HepG2 (cell line): ENCODE measurements around the gene ZFAND2B. TPM values are rescaled to one million over a fixed set of nuclear protein-coding genes. Genes with fewer than 3 reads are reported as not detected.

Source experiments
- ATAC-seq: fragments of 200-7000 bp; cut with Tn5 transposase; 3 replicates; pipeline ENCODE4 v1.9.1; 2020; ENCODE audit warnings: mild to moderate bottlenecking, moderate library complexity
- BruUV-seq: library from RNA; stranded (reverse); fragments of 400-500 nt; replicated peaks from 2 replicates; lab custom pipeline; 2021; lab: Mats Ljungman, UMichigan
- CTCF ChIA-PET: fragments of 300-600 bp; formaldehyde crosslinking; extraction: SDS; loops from one replicate; lab custom pipeline; 2021; ENCODE audit warnings: low total read pairs, inconsistent platforms, low intra/inter-chr PET ratio; lab: Yijun Ruan, JAX
- POLR2A ChIA-PET: fragments of 350-600 bp; sonication (Branson Sonifier 250); formaldehyde crosslinking; loops from one replicate; lab custom pipeline; 2020; ENCODE audit warnings: antibody characterized with exemption, inconsistent platforms; lab: Yijun Ruan, JAX
- DNase-seq: peaks from one replicate; pipeline ENCODE4 v3.0.0-alpha.2; 2015; ENCODE audit warnings: low spot score
- FAIRE-seq: peaks from 3 replicates; lab custom pipeline; 2011; peaks lifted over from hg19 to GRCh38; lab: Jason Lieb, UNC
- H2AFZ ChIP-seq: one replicate; pipeline ENCODE4 v1.6.1; 2011; ENCODE audit warnings: low read length, inconsistent platforms
- H3K27ac ChIP-seq: fragments of 300-600 bp; 3 replicates; pipeline ENCODE4 v1.8.0; 2011; ENCODE audit warnings: mixed run types, mild to moderate bottlenecking, mixed read lengths, low read length, inconsistent platforms; ENCODE audit not compliant: insufficient read depth; ENCODE audit errors: extremely low read length
- H3K27me3 ChIP-seq, 2 experiments: fragments of 200-600 bp in 1 of 2; 2 replicates in 1 of 2; 3 replicates in 1 of 2; pipeline versions ENCODE4 v1.6.0 to v1.8.0; 2011; ENCODE audit warnings: low read length in 2 of 2, mild to moderate bottlenecking in 2 of 2, moderate library complexity in 2 of 2, inconsistent platforms in 1 of 2; ENCODE audit not compliant: insufficient read depth in 2 of 2, control insufficient read depth in 1 of 2
- H3K36me3 ChIP-seq, 2 experiments: fragments of 200-600 bp in 1 of 2; replicated peaks in 1 of 2; 2 replicates in 1 of 2; 3 replicates in 1 of 2; pipeline versions ENCODE4 v1.5.1 to v1.8.0; 2011; ENCODE audit warnings: low read length in 2 of 2, inconsistent platforms in 1 of 2; ENCODE audit not compliant: insufficient read depth in 2 of 2, control insufficient read depth in 1 of 2
- H3K4me1 ChIP-seq: 2 replicates; pipeline ENCODE4 v1.5.1; 2012; ENCODE audit warnings: low read length, inconsistent platforms; ENCODE audit not compliant: insufficient read depth
- H3K4me2 ChIP-seq: 2 replicates; pipeline ENCODE4 v1.6.0; 2011; ENCODE audit warnings: low read depth, low read length, inconsistent platforms
- H3K4me3 ChIP-seq, 3 experiments: fragments of 200-600 bp in 1 of 3; sonication (generic), shearing (Covaris generic) in 1 of 3; replicated peaks in 1 of 3; 2 replicates each; pipeline ENCODE4 v1.5.1; 2011 to 2016; ENCODE audit warnings: low read length in 3 of 3, inconsistent platforms in 2 of 3, low read depth in 2 of 3, mild to moderate bottlenecking in 2 of 3, control low read depth in 1 of 3, mixed read lengths in 1 of 3; ENCODE audit not compliant: insufficient read depth in 1 of 3
- H3K79me2 ChIP-seq: one replicate; pipeline ENCODE4 v1.6.1; 2011; ENCODE audit warnings: low read length, inconsistent platforms; ENCODE audit not compliant: insufficient read depth
- H3K9ac ChIP-seq: 2 replicates; pipeline ENCODE4 v1.6.0; 2011; ENCODE audit warnings: mild to moderate bottlenecking, low read depth, low read length, inconsistent platforms; ENCODE audit not compliant: insufficient read depth
- H3K9me3 ChIP-seq: 2 replicates; pipeline ENCODE4 v1.5.1; 2012; ENCODE audit warnings: mild to moderate bottlenecking, low read length
- H4K20me1 ChIP-seq: 2 replicates; pipeline ENCODE4 v1.6.0; 2011; ENCODE audit warnings: inconsistent platforms, mild to moderate bottlenecking, low read length, moderate library complexity; ENCODE audit not compliant: insufficient read depth
- CCAR2 ChIP-seq: fragments of 200-400 bp; formaldehyde crosslinking; optimal IDR thresholded peaks from 2 replicates; pipeline ENCODE3; 2018; ENCODE audit warnings: low read depth, mild to moderate bottlenecking, low read length, moderate library complexity
- POLR2A ChIP-seq, 2 experiments: IDR thresholded peaks; 2 replicates each; pipeline ENCODE4 v1.6.1; 2011; ENCODE audit warnings: low read depth in 2 of 2, low read length in 2 of 2, mild to moderate bottlenecking in 1 of 2, moderate library complexity in 1 of 2; ENCODE audit not compliant: insufficient read depth in 1 of 2
- SSRP1 ChIP-seq: IDR thresholded peaks from 2 replicates; pipeline ENCODE4 v1.6.1; 2016; ENCODE audit warnings: control low read depth
- TBP ChIP-seq: sonication (generic); formaldehyde crosslinking; IDR thresholded peaks from 2 replicates; pipeline ENCODE4 v1.5.0; 2020; ENCODE audit warnings: missing genetic modification reagents
- ZNF143 ChIP-seq: sonication (generic); formaldehyde crosslinking; IDR thresholded peaks from 2 replicates; pipeline ENCODE4 v1.4.0; 2020; ENCODE audit warnings: missing genetic modification reagents
- ZNF234 ChIP-seq: sonication (generic); formaldehyde crosslinking; conservative IDR thresholded peaks from 2 replicates; pipeline ENCODE4 v1.5.1; 2020; ENCODE audit warnings: mild to moderate bottlenecking, missing genetic modification reagents
- ZNF383 ChIP-seq: sonication (generic); formaldehyde crosslinking; IDR thresholded peaks from 2 replicates; pipeline ENCODE4 v1.4.0; 2020; ENCODE audit warnings: missing genetic modification reagents, mild to moderate bottlenecking, borderline replicate concordance
- WGBS: methylation state at CpG from one replicate; pipeline ENCODE4 v1.1.6; 2017; ENCODE audit warnings: low lambda C conversion rate; 5-methylcytosine and 5-hydroxymethylcytosine counted together
- in situ Hi-C: cut with HindIII; loops from 2 replicates; pipeline ENCODE4 v1.10.0; 2017; ENCODE audit warnings: low pct_unique_long_range_greater_than_20kb; ENCODE audit not compliant: extremely low pct_ligation_motif_present
- intact Hi-C: fragments of 100-400 bp; cut with micrococcal nuclease; formaldehyde crosslinking; loops from one replicate; pipeline ENCODE4 v1.10.0; 2022; ENCODE audit not compliant: unreplicated experiment
- polyA plus RNA-seq, 8 experiments: library from polyadenylated mRNA; depleted of rRNA in 3 of 8; stranded (reverse) in 7 of 8; unstranded in 1 of 8; fragments of >200 nt; fragmentation: Illumina TruSeq in 4 of 8; extraction: Trizol in 4 of 8; gene quantifications; 2 replicates each; pipeline versions ENCODE4 v1.2.1 to v1.2.3, GENCODE V29; 2011 to 2016; ENCODE audit warnings: low read depth in 4 of 8, missing spikeins in 1 of 8, mixed read lengths in 1 of 8; ENCODE audit not compliant: insufficient read depth in 1 of 8
- total RNA-seq, 5 experiments: library from RNA; depleted of rRNA; stranded (reverse); fragments of >200 nt; fragmentation: Illumina TruSeq; extraction: Trizol; gene quantifications; 2 replicates each; pipeline ENCODE4 v1.2.3, GENCODE V29; 2016; ENCODE audit warnings: low read depth in 1 of 5
- TF ChIP-seq, protein P1 (sequence below): sonication (generic); formaldehyde crosslinking; IDR thresholded peaks from 2 replicates; pipeline ENCODE4 v1.8.0; 2022; ENCODE audit warnings: mild to moderate bottlenecking, missing genetic modification reagents, borderline replicate concordance
- TF ChIP-seq, protein P2 (sequence below): sonication (generic); formaldehyde crosslinking; IDR thresholded peaks from 2 replicates; pipeline ENCODE4 v1.4.0; 2020; ENCODE audit warnings: missing genetic modification reagents

The ZFAND2B gene
- total and polyA plus RNA-seq, 2 of the 13 experiments (the other 11 are each of a cell fraction or from before 2014, with no cell fraction given), result 53.3 to 115 TPM

DNA sequence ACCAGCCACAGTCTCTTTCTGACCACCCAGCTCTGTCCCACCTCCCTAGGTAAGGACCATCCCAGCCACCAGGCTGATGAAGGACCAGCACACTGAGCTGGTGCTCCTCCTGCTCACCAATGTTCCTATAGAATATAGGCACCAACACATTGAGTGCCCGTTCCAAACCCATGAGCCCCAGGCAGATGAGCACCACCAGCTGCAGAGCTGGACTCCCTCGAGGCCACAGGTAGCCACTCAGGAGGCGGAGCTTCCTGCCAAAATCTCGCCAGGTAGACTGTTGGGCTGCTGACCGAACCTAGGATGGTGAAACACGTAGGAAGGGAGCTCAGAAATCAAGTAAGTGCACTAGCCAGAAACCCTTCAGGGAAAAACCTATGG is 9.9 kb downstream of the ZFAND2B start:
- Histone ChIP-seq H3K9ac (no peak overlapping the region), H3K27ac (peak overlapping the region; percentile 92), H3K4me3 (0 out of 6 replicates have a peak overlapping the region, but pooled peaks of 1 of the 3 experiments have one; percentile 7), H3K9me3 (no peaks in the 10 kb centered on the region), H2AFZ (no peak overlapping the region), H3K36me3 (peaks cover 37 to 59% of the 10 kb centered on the region in 2 experiments), H3K27me3 (no peaks in the 10 kb centered on the region), H3K79me2 (peaks cover 11% of the 10 kb centered on the region), H3K4me1 (peaks cover 44% of the 10 kb centered on the region), H4K20me1 (no peaks in the 10 kb centered on the region), H3K4me2 (peak overlapping the region; percentile 99)
- in situ Hi-C loops (no loop called here), intact Hi-C loops (no loop called here)
- ChIA-PET CTCF (no interaction called here), POLR2A (interaction anchor here (1.0 to 6.2 kb wide), 8 partner anchors 9 to 79 kb away, joined by 3 to 196 read pairs (median 36); partner anchors contain the start of genes ANKZF1, ATG9A, CNPPD1 and GLB1L)
- 98% methylated on average over 6 of the region's 6 CpGs for WGBS
- no peak for ATAC-seq
- TF ChIP-seq POLR2A (IDR thresholded peaks at IDR 0.05; ENCODE audit: insufficient read depth in 1 of 2, low read depth in 2 of 2, low read length in 2 of 2) (peak in 1 of 2 experiments; percentile 35; a peak in 1 of 4 replicates), CCAR2 (no peak)
- BruUV-seq, result no TSS peak
- peak; percentile 42 for FAIRE-seq
- no peak for DNase-seq

DNA sequence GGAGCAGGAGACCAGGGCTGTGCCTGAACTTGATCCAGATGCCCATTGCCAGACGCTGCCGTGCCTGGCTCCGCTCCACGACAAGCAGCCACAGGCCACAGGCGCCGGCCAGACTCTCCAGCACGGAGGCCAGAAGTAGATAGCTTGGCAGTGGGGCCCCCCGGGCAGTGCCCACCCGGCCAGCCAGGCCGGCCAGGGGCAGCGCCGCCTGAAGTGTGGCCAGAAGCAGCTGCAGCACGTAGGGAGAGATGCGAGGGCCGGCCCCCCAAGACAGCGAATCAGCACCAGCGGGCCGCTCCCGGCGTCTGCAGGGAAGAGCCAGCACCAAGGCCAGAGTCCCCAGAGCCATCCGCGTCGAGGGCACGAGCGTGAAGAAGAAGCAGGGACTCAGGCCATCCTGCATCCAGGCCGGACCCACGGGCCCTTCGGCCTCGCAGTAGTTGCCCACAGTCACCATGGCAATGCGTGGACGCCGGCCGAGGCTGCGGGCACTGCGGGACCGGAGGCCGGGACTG is 11.7 kb downstream of the ZFAND2B start:
- H2AFZ ChIP-seq, result no peak overlapping the region
- H3K4me2 ChIP-seq, result peak overlapping the region; percentile 99
- CTCF ChIA-PET, result interaction anchor here (1.5 kb wide), 1 partner anchor 77 kb away, joined by 8 read pairs; no protein-coding TSS in a partner anchor
- peaks cover 36 to 63% of the 10 kb centered on the region in 2 experiments for H3K36me3 ChIP-seq
- H3K79me2 ChIP-seq, result peaks cover 11% of the 10 kb centered on the region
- peak overlapping the region; percentile 85 for H3K9ac ChIP-seq
- intact Hi-C loops (loop anchor here (1.0 to 2.0 kb wide), 4 partner anchors 11 to 77 kb away; partner anchors contain the start of genes ANKZF1, ATG9A, CNPPD1 and NHEJ1), in situ Hi-C loops (no loop called here)
- no peaks in the 10 kb centered on the region for H3K9me3 ChIP-seq
- H3K4me3 ChIP-seq, result peak overlapping the region; percentile 80 to 92 (median 85)
- FAIRE-seq, result no peak
- peak; percentile 77 for ATAC-seq
- WGBS, result 0% methylated on average over 12 of the region's 37 CpGs
- TSS peak; percentile 46 for BruUV-seq
- no peaks in the 10 kb centered on the region for H3K27me3 ChIP-seq
- peaks cover 44% of the 10 kb centered on the region for H3K4me1 ChIP-seq
- peak; percentile 65 for DNase-seq
- POLR2A ChIA-PET, result interaction anchor here (0.8 to 6.2 kb wide), 18 partner anchors 10 to 170 kb away, joined by 3 to 196 read pairs (median 8); partner anchors contain the start of genes ANKZF1, ATG9A, CNPPD1 and DNAJB2
- no peaks in the 10 kb centered on the region for H4K20me1 ChIP-seq
- peak overlapping the region; percentile 92 for H3K27ac ChIP-seq
- TF ChIP-seq, protein P1, sequence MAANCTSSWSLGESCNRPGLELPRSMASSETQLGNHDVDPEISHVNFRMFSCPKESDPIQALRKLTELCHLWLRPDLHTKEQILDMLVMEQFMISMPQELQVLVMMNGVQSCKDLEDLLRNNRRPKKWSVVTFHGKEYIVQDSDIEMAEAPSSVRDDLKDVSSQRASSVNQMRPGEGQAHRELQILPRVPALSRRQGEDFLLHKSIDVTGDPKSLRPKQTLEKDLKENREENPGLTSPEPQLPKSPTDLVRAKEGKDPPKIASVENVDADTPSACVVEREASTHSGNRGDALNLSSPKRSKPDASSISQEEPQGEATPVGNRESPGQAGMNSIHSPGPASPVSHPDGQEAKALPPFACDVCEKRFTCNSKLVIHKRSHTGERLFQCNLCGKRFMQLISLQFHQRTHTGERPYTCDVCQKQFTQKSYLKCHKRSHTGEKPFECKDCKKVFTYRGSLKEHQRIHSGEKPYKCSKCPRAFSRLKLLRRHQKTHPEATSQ (CRISPR knock-in tag), result no peak
- TF ChIP-seq TBP (CRISPR knock-in tag) (peak; percentile 46; the same call in 1 of the 2 replicates), ZNF143 (no peak), ZNF234 (no peak; the same call in 1 of the 2 replicates), SSRP1 (peak; percentile 53; the same call in 1 of the 2 replicates), ZNF383 (CRISPR knock-in tag) (peak; percentile 39; the same call in 1 of the 2 replicates)
- TF ChIP-seq, protein P2, sequence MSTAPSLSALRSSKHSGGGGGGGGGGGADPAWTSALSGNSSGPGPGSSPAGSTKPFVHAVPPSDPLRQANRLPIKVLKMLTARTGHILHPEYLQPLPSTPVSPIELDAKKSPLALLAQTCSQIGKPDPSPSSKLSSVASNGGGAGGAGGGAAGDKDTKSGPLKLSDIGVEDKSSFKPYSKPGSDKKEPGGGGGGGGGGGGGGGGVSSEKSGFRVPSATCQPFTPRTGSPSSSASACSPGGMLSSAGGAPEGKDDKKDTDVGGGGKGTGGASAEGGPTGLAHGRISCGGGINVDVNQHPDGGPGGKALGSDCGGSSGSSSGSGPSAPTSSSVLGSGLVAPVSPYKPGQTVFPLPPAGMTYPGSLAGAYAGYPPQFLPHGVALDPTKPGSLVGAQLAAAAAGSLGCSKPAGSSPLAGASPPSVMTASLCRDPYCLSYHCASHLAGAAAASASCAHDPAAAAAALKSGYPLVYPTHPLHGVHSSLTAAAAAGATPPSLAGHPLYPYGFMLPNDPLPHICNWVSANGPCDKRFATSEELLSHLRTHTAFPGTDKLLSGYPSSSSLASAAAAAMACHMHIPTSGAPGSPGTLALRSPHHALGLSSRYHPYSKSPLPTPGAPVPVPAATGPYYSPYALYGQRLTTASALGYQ, result peak; percentile 46; the same call in 1 of the 2 replicates
